Activated T-cell treated with anti-CD3 and anti-CD28 coated beads, Interleukin-2, amount 50 U/mL, for 24 hours (primary cell): ENCODE results near the gene TUBA3E.
"Not testable (repeated sequence)": the region's sequence is repeated elsewhere in the genome, so short reads cannot be mapped to it uniquely, and the experiment has no call there.

Experiments
- DNase-seq: peaks from one replicate; pipeline ENCODE4 v3.0.0-alpha.2; 2020
- H3K27ac Mint-ChIP-seq: 2 replicates; pipeline ENCODE4 v1.8.0; 2020; ENCODE audit warnings: mild to moderate bottlenecking, mixed read lengths
- H3K27me3 Mint-ChIP-seq: 2 replicates; pipeline ENCODE4 v1.8.0; 2020; ENCODE audit warnings: mixed read lengths
- H3K36me3 Mint-ChIP-seq: 2 replicates; pipeline ENCODE4 v1.8.0; 2020; ENCODE audit warnings: low read depth, mixed read lengths
- H3K4me1 Mint-ChIP-seq: 2 replicates; pipeline ENCODE4 v1.8.0; 2020; ENCODE audit warnings: low read depth, mixed read lengths
- H3K4me3 Mint-ChIP-seq: 2 replicates; pipeline ENCODE4 v1.8.0; 2020; ENCODE audit warnings: mild to moderate bottlenecking, moderate library complexity, mixed read lengths
- H3K9me3 Mint-ChIP-seq: 2 replicates; pipeline ENCODE4 v1.8.0; 2020; ENCODE audit warnings: mixed read lengths

Gene TUBA3E

DNA sequence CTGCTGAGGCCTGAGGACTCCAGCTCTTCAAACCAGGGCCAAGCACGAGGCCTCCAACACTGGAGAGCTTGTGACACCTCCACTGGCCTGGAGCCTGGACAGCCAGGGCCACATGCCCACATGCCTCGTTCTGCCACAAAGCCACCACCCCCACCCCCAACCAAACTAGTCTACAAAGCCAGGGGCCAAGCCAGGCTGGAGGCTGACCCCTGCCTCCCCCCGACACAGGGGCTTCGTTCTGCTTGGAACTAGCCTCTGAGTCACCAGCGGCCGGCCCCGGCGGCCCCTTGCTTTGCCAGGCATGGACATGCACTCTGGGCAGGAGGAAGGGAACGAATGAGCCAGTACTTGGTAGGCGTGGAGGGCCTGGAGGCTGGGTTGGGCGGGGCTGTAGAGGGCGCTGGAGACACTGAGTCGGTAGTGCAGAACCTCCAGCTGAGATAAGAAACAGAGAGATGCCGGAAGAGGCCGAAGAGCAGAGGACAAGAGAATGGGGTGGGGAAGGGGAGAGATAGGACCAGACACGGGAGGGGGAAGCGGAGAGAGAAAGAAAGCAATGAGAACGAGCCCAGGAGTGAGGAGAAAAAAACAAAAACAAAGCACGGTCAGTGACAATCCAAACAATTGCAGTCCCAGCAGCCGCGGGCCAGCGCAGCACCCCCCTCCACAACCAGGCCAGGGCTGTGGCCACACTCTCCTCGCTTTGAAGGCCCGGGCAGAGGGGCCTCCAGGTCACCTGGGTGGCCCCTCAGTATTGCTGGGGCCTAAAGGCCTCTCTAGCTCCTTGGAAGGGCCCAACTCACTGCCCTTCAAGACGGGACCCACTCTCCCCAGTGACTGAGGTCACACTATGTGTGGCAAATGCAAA lies 37.2 kb downstream of the TUBA3E start:
- not testable (repeated sequence) for H3K9me3 Mint-ChIP-seq, DNase-seq, H3K27ac Mint-ChIP-seq, H3K4me3 Mint-ChIP-seq, H3K27me3 Mint-ChIP-seq, H3K4me1 Mint-ChIP-seq
- H3K36me3 Mint-ChIP-seq = peaks cover 90% of the 10 kb centered on the region

GRCh38 chr2:130160131-130160530 lies 38.1 kb downstream of the TUBA3E start:
- Mint-ChIP-seq H3K36me3 (peaks cover 90% of the 10 kb centered on the region), H3K27me3 (no peaks in the 10 kb centered on the region), H3K9me3 (no peaks in the 10 kb centered on the region), H3K4me3 (no peak overlapping the region), H3K27ac (no peak overlapping the region), H3K4me1 (peaks cover 6% of the 10 kb centered on the region)
- no peak for DNase-seq

DNA sequence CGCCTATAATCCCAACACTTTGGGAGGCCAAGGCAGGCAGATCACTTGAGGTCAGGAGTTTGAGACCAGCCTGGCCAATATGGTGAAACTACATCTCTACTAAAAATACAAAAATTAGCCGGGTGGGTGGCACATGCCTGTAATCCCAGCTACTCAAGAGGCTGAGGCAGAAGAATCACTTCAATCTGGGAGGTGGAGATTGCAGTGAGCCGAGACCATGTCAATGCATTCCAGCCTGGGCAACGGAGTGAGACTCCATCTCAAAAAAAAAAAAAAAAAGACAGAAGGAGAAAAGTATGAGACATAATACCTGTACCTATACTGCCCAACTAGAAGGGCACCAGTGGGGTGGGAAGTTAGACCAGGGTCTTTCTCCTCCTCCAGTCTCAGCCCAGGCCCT lies 38.9 kb downstream of the TUBA3E start:
- not testable (repeated sequence) for H3K27me3 Mint-ChIP-seq
- peaks cover 92% of the 10 kb centered on the region for H3K36me3 Mint-ChIP-seq

DNA sequence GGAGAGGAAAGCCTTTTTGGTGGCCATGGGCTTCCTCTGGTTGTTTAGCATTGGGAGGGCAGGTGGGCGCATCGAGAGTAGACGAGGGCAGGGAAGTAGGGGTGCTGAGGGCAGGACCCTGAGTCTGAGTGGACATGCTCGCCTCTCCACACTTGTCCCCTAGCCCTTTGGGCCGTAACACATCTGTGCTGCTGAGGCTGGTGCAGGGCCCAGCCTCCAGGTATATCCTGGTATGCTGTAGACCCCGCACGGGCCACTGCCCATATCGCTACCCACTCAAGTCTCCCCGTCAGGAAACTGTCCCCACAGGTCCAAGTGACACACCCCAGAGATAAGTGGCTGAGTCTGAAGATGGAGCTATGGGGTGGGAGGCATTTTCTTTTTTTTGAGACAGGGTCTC lies 39.6 kb downstream of the TUBA3E start:
- no peaks in the 10 kb centered on the region for H3K9me3 Mint-ChIP-seq
- H3K27me3 Mint-ChIP-seq = no peaks in the 10 kb centered on the region
- peak overlapping the region; percentile 72 for H3K27ac Mint-ChIP-seq
- peaks cover 6% of the 10 kb centered on the region for H3K4me1 Mint-ChIP-seq
- peaks cover 92% of the 10 kb centered on the region for H3K36me3 Mint-ChIP-seq
- H3K4me3 Mint-ChIP-seq = no peak overlapping the region
- DNase-seq = no peak

More for the DNA sequence above, 38.9 kb downstream of the TUBA3E start:
- DNase-seq, H3K4me1 Mint-ChIP-seq, H3K4me3 Mint-ChIP-seq, H3K27ac Mint-ChIP-seq, H3K9me3 Mint-ChIP-seq: not testable (repeated sequence)

DNA sequence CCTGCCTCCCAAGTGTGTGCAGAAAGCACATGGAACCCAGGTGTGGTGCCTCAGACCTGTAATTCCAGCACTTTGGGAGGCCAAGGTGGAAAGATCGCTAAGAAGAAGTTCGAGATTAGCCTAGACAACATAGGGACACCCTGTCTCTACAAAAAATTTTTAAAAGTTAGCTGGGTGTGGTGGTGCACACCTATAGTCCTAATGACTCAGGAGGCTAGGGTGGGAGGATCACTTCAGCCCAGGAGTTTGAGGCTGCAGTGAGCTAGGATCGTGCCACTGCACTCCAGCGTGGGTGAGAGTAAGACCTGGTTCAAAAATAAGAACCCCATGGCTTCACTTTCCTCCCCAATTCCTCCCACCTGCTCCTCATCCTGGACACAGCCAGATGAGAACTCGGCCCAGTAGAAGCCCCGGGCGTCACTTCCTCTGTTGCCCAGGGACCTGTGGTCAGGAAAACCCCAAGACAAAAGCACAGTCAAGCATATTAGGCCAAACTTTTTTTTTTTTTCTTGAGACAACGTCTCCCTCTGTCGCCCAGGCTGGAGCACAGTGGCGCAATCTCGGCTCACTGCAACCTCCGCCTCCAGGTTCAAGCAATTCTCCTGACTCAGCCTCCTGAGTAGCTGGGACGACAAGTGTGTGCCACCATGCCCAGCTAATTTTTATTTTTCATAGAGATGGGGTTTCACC lies 40.3 kb downstream of the TUBA3E start:
- Mint-ChIP-seq H3K27ac (peak overlapping the region; percentile 72), H3K36me3 (peaks cover 91% of the 10 kb centered on the region)
- not testable (repeated sequence) for H3K27me3 Mint-ChIP-seq, H3K4me3 Mint-ChIP-seq, DNase-seq, H3K4me1 Mint-ChIP-seq, H3K9me3 Mint-ChIP-seq

- not testable (repeated sequence) for H3K4me1 Mint-ChIP-seq, DNase-seq, H3K9me3 Mint-ChIP-seq, H3K4me3 Mint-ChIP-seq, H3K27me3 Mint-ChIP-seq, H3K27ac Mint-ChIP-seq
- peaks cover 90% of the 10 kb centered on the region for H3K36me3 Mint-ChIP-seq
Observed at GRCh38 chr2:130157354-130157753, 40.9 kb downstream of the TUBA3E start.

GRCh38 chr2:130156624-130157004 lies 41.6 kb downstream of the TUBA3E start:
- H3K9me3 Mint-ChIP-seq = no peaks in the 10 kb centered on the region
- H3K27ac Mint-ChIP-seq = peak overlapping the region; percentile 37
- no peak overlapping the region for H3K4me3 Mint-ChIP-seq

DNA sequence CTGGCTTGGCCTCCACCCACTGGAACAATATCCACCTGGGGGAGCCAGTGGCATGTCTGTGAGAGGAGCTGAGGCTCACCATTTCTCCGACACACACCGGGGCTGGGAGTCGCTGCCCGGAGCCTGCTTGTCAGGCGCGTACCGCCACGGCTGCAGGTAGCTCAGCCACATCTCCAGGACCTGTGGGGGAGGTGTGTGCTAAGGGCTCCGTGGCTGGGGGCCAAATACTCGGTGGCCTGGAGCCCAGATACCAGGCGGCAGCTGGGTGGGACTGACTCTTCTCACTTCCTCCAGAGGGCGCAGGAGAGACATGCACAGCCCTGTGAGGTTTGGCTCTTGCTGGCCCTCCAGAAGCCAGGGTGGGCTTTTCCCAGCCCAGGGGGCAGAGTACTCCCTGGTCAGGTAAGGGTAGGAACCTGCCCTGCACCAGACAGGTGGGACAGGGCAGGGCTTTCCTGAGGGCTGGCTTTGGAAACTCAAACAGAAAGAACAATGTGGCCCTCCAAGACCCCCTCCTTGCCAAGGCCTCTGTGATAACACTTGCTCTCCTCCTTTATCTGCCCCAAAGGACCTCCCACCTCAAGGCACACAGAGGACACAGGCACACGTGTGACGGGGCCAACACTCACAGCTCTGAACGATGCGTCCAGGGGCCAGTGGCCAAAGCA lies 42.1 kb downstream of the TUBA3E start:
- not testable (repeated sequence) for H3K27ac Mint-ChIP-seq, H3K27me3 Mint-ChIP-seq, H3K9me3 Mint-ChIP-seq, H3K4me1 Mint-ChIP-seq, H3K4me3 Mint-ChIP-seq, DNase-seq
- H3K36me3 Mint-ChIP-seq = peaks cover 86% of the 10 kb centered on the region

More at GRCh38 chr2:130156624-130157004, 41.6 kb downstream of the TUBA3E start:
- no peaks in the 10 kb centered on the region for H3K27me3 Mint-ChIP-seq
- H3K36me3 Mint-ChIP-seq = peaks cover 90% of the 10 kb centered on the region
- no peak for DNase-seq
- H3K4me1 Mint-ChIP-seq = peaks cover 6% of the 10 kb centered on the region

GRCh38 chr2:130154773-130155765 lies 43.2 kb downstream of the TUBA3E start:
- H3K9me3 Mint-ChIP-seq = no peaks in the 10 kb centered on the region
- H3K4me1 Mint-ChIP-seq = peaks cover 6% of the 10 kb centered on the region
- no peak overlapping the region for H3K4me3 Mint-ChIP-seq
- H3K27me3 Mint-ChIP-seq = no peaks in the 10 kb centered on the region
- peak; percentile 26 for DNase-seq
- peaks cover 88% of the 10 kb centered on the region for H3K36me3 Mint-ChIP-seq
- H3K27ac Mint-ChIP-seq = no peak overlapping the region

DNA sequence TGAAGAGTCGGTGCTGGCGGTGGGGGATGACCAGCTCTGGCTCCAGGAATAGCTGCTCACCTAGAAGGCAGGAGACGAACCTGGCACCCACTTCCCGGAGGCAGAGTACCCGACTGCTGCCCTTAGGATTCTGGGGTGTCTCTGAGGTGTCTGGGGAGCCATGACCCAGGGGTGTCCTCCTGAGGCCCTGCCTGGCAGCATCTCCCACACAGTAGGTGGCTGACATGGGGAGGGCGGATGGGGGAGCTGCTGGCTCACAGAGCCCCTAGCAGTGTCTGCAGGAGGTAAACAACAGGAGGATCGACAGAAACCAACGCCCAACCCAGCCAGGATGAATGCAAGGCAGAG lies 43.8 kb downstream of the TUBA3E start:
- H3K27ac Mint-ChIP-seq, H3K4me1 Mint-ChIP-seq, DNase-seq, H3K27me3 Mint-ChIP-seq, H3K4me3 Mint-ChIP-seq, H3K9me3 Mint-ChIP-seq: not testable (repeated sequence)
- peaks cover 83% of the 10 kb centered on the region for H3K36me3 Mint-ChIP-seq

DNA sequence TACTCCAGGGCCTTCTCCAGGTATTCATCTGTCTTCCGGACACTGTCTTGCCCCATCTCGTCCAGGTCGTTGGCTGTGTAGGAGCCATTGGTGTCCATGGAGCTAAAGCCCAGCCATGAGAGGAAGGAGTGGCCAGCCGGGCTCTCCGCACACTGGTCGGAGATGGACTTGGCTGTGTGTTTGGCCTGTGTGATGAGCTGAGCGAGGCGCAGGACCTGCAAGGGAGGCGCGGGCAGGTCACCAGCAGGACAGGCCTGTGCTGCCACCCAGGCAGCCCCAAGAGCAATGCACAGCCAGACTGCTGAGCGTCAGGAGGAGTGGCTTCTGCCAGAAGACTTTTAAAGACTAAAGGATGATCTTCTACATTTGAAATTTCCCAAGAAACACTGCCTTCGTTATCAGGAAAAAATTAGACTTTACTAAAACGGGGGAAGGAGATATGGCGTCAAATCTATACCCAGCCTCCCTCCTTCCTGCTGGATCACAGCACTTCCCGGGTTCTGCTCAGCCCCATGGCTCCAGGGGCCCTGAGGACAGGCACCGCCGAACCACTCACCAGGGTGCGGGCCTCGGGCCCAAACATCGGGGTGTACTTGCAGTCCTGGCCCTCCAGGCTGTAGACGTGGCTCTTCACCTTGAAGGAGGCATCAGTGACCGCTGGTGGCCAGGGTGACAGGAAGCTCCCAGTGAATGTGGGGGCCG lies 44.4 kb downstream of the TUBA3E start:
- peaks cover 77% of the 10 kb centered on the region for H3K36me3 Mint-ChIP-seq
- not testable (repeated sequence) for H3K4me3 Mint-ChIP-seq, H3K4me1 Mint-ChIP-seq, H3K27ac Mint-ChIP-seq, H3K9me3 Mint-ChIP-seq, DNase-seq, H3K27me3 Mint-ChIP-seq

GRCh38 chr2:130152816-130153595 lies 45.2 kb downstream of the TUBA3E start:
- H3K27me3 Mint-ChIP-seq = no peaks in the 10 kb centered on the region

More at GRCh38 chr2:130152816-130153595, 45.2 kb downstream of the TUBA3E start:
- H3K9me3 Mint-ChIP-seq = no peaks in the 10 kb centered on the region
- peak overlapping the region; percentile 40 for H3K27ac Mint-ChIP-seq
- DNase-seq = no peak
- no peak overlapping the region for H3K4me3 Mint-ChIP-seq
- H3K36me3 Mint-ChIP-seq = peaks cover 69% of the 10 kb centered on the region
- H3K4me1 Mint-ChIP-seq = peaks cover under 1% of the 10 kb centered on the region
